Ectodermal cell (in vitro differentiated cells): ENCODE results near the gene IL17REL.

Experiments used
- H3K27ac ChIP-seq: 2 replicates; pipeline ENCODE4 v1.7.0; 2013; ENCODE audit warnings: mild to moderate bottlenecking, low read depth, low read length; ENCODE audit not compliant: insufficient read depth, poor library complexity, severe bottlenecking
- H3K27me3 ChIP-seq: 2 replicates; pipeline ENCODE4 v1.7.0; 2013; ENCODE audit warnings: mild to moderate bottlenecking, low read length; ENCODE audit not compliant: insufficient read depth, control insufficient read depth, poor library complexity, severe bottlenecking
- H3K36me3 ChIP-seq: one replicate; pipeline ENCODE4 v1.7.0; 2013; ENCODE audit warnings: low read length; ENCODE audit not compliant: control insufficient read depth, insufficient read depth
- H3K4me1 ChIP-seq: one replicate; pipeline ENCODE4 v1.7.0; 2013; ENCODE audit warnings: low read length; ENCODE audit not compliant: control insufficient read depth, insufficient read depth
- H3K4me3 ChIP-seq: 2 replicates; pipeline ENCODE4 v1.7.0; 2013; ENCODE audit warnings: low read depth, low read length, control low read depth; ENCODE audit not compliant: insufficient read depth
- H3K9me3 ChIP-seq: 2 replicates; pipeline ENCODE4 v1.7.0; 2013; ENCODE audit warnings: mild to moderate bottlenecking, low read length, moderate library complexity; ENCODE audit not compliant: control insufficient read depth
- WGBS, 2 experiments: methylation state at CpG; one replicate each; pipeline ENCODE4 v1.1.7; 2013; ENCODE audit warnings: missing lambda C conversion rate in 2 of 2; 5-methylcytosine and 5-hydroxymethylcytosine counted together

The IL17REL gene

DNA sequence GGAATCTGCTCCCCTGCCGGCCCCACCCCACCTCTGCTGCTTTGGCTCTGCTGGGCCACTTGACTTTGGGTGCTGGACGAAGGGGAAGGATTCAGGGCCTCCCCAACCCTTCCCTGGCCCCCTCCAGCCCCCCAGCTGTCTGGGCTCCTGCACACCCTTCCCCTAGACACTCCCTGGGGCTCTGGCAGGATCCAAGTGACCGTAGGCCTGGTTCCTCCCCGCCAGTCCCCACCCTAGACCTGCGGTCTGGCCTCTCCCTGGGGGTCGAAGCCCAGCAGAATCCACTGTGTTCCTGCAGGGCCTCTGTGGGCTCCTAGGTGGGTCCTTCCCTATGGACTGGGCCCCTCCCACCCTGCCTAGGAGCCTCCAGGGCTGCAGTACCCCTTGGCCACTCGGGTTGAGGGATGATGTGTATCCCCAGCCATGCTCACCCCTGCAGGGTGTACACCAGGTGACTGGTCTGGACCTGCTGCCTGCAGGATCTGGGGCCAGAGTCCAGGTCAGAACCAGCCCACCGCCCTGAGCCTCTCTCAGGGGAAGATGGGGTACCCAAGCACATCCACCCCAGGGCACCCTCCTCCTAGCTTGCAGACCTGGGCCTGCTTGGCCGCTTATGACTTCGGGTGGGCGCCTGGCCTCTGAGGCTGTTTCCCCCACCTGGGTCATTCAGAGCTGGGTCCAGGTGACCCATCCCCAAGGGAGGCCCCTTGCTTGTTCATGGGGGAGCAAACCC lies 46.4 kb downstream of the IL17REL start:
- Histone ChIP-seq H3K4me3 (no peak overlapping the region), H3K36me3 (peaks cover 16% of the 10 kb centered on the region), H3K9me3 (no peaks in the 10 kb centered on the region), H3K4me1 (peaks cover 24% of the 10 kb centered on the region), H3K27ac (no peak overlapping the region), H3K27me3 (peaks cover 19% of the 10 kb centered on the region)
- 90 to 93% methylated on average over 11 of the region's 11 CpGs for WGBS, 2 experiments

GRCh38 chr22:49965091-49966040 lies 47.2 kb downstream of the IL17REL start:
- peak overlapping the region; percentile 16 for H3K27ac ChIP-seq
- WGBS, 2 experiments: 93 to 94% methylated on average over 22 of the region's 22 CpGs
- H3K9me3 ChIP-seq: no peaks in the 10 kb centered on the region
- H3K27me3 ChIP-seq: peaks cover 13% of the 10 kb centered on the region
- H3K36me3 ChIP-seq: peaks cover 16% of the 10 kb centered on the region
- no peak overlapping the region for H3K4me3 ChIP-seq
- H3K4me1 ChIP-seq: peaks cover 24% of the 10 kb centered on the region

DNA sequence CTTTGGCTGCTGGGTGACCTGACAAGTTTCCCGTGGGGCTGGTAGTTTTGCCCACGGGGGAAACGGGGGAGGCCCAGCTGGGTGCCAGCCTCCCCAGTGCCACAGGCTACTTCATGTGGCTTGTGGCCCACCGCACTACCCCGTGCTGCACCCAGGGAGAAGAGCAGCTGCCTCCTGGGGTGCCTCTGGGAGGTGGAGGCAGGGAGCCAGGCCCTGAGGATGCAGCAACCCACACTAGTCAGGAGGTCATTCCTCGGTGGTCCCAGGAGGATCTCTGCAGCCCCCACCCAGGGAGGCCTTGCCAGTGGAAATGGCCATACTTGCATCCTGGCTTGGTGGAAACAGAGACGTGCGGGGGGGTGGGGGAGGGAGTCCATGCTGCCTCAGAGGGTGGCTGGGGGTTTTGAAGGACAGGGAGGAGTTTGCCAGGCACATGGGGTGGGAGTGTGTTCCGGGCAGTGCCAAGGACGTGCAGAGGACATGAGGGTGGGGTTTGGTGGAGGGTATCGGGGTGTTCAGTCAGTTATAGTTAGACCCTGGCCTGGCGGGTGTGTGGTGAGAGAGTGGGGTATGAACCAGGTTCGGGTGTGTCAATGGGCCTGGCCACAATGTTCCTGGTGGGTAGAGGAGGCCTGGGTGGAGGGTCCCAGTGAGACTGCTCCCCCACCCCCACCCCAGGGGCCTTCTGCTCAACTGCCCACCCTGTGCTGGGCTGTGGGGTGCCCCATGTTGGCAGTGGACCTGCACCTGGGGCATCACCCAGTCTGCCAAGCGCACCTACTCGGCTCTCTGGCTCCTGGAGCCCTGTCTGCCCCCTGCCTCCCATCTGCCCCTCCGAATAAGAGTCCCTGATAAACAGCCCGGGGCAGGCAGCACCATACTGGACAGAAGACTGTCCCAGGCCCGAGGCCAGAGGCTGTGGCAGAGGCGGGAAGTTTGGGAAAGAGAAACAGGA lies 48.2 kb downstream of the IL17REL start:
- Histone ChIP-seq H3K4me1 (peaks cover 24% of the 10 kb centered on the region), H3K9me3 (no peaks in the 10 kb centered on the region), H3K4me3 (no peak overlapping the region), H3K36me3 (peaks cover 16% of the 10 kb centered on the region), H3K27ac (no peak overlapping the region), H3K27me3 (peaks cover 9% of the 10 kb centered on the region)
- 95% methylated on average over 19 of the region's 19 CpGs for whole genome bisulfite sequencing, 2 experiments

DNA sequence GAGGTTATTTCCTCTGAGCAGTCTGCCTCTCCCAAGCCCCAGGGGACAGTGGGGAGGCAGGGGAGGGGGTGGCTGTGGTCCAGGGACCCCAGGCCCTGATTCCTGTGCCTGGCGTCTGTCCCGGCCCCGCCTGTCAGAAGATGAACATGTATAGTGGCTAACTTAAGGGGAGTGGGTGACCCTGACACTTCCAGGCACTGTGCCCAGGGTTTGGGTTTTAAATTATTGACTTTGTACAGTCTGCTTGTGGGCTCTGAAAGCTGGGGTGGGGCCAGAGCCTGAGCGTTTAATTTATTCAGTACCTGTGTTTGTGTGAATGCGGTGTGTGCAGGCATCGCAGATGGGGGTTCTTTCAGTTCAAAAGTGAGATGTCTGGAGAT lies 48.9 kb downstream of the IL17REL start:
- Histone ChIP-seq H3K9me3 (no peaks in the 10 kb centered on the region), H3K27ac (no peak overlapping the region), H3K36me3 (peaks cover 16% of the 10 kb centered on the region), H3K4me1 (peaks cover 24% of the 10 kb centered on the region), H3K27me3 (peaks cover 9% of the 10 kb centered on the region), H3K4me3 (no peak overlapping the region)
- 78 to 82% methylated on average over 5 to 6 of the region's 6 CpGs for whole genome bisulfite sequencing, 2 experiments

- no peaks in the 10 kb centered on the region for H3K9me3 ChIP-seq
- peaks cover 24% of the 10 kb centered on the region for H3K4me1 ChIP-seq
- H3K4me3 ChIP-seq: peak overlapping the region; percentile 78
- H3K27ac ChIP-seq: no peak overlapping the region
- 89 to 90% methylated on average over 63 of the region's 63 CpGs for WGBS, 2 experiments
- peaks cover 16% of the 10 kb centered on the region for H3K36me3 ChIP-seq
- H3K27me3 ChIP-seq: peaks cover 9% of the 10 kb centered on the region
These were observed 49.6 kb downstream of the IL17REL start for GRCh38 chr22:49962751-49963646.

DNA sequence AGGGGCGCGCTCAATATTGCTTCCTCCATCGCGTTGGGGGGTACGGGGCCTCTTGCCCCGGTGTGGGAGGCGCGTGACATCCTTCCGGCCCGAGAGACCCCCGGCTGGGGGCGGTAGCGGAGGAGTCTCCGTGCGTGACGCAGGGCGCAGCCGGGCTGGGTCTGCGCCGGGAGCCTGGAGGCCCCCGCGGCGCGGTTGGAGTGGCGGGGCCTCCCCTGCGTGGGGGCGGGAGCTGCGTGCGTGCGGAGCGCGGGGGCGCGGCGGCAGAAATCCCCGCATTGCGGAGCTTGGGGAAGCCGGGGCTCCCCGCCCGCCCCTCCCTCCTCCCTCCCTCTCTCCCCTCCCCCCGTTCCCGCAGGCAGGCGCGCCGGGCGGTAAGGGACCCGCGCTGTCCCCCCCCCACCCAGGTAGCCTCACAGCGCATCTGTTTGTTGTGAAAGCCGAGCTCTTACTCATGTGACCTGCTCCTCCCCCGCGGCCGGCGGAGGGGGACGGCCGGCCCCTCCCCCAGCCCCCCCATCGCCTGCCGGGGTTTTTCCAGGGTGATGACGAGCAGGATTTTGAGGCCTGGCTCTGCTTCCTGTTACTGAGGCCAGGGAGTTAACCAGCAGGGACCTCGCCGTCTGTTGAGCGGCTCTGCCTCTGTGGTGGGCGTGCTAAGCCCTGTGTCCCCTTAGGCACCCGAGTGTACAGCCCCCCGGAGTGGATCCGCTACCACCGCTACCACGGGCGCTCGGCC lies 50.4 kb downstream of the IL17REL start:
- peak overlapping the region; percentile 78 for H3K4me3 ChIP-seq
- no peak overlapping the region for H3K27ac ChIP-seq
- peaks cover 16% of the 10 kb centered on the region for H3K36me3 ChIP-seq
- peaks cover 17% of the 10 kb centered on the region for H3K4me1 ChIP-seq
- peaks cover 9% of the 10 kb centered on the region for H3K27me3 ChIP-seq
- 9% methylated on average over 66 to 67 of the region's 70 CpGs for WGBS, 2 experiments
- no peaks in the 10 kb centered on the region for H3K9me3 ChIP-seq

- no peaks in the 10 kb centered on the region for H3K9me3 ChIP-seq
- peaks cover 11% of the 10 kb centered on the region for H3K4me1 ChIP-seq
- peaks cover 9% of the 10 kb centered on the region for H3K27me3 ChIP-seq
- H3K4me3 ChIP-seq: peak overlapping the region; percentile 78
- whole genome bisulfite sequencing, 2 experiments: 2% methylated on average over 49 of the region's 49 CpGs
- no peak overlapping the region for H3K27ac ChIP-seq
- peaks cover 16% of the 10 kb centered on the region for H3K36me3 ChIP-seq
These were observed 51.0 kb downstream of the IL17REL start for GRCh38 chr22:49961601-49962011.

DNA sequence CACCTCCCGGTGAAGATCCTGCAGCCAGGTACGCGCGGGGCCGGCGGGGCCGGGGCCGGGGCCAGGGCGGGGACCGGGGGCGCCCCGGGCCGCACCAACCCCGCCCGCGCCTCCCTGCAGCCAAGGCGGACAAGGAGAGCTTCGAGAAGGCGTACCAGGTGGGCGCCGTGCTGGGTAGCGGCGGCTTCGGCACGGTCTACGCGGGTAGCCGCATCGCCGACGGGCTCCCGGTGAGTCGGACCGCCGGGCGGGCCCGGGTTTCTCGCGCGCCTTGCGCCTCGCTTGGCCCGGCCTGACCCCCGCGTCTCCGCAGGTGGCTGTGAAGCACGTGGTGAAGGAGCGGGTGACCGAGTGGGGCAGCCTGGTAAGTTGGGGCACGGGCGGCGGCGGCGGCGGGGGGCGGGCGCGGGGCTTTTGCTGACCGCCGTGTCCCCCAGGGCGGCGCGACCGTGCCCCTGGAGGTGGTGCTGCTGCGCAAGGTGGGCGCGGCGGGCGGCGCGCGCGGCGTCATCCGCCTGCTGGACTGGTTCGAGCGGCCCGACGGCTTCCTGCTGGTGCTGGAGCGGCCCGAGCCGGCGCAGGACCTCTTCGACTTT lies 51.5 kb downstream of the IL17REL start:
- Histone ChIP-seq H3K4me3 (peak overlapping the region; percentile 78), H3K9me3 (no peaks in the 10 kb centered on the region), H3K27me3 (peaks cover 9% of the 10 kb centered on the region), H3K4me1 (peaks cover 7% of the 10 kb centered on the region), H3K27ac (no peak overlapping the region), H3K36me3 (peaks cover 16% of the 10 kb centered on the region)
- WGBS, 2 experiments: 1% methylated on average over 84 of the region's 84 CpGs
